ENCODE measurements around the gene ZFAND5.

DNA sequence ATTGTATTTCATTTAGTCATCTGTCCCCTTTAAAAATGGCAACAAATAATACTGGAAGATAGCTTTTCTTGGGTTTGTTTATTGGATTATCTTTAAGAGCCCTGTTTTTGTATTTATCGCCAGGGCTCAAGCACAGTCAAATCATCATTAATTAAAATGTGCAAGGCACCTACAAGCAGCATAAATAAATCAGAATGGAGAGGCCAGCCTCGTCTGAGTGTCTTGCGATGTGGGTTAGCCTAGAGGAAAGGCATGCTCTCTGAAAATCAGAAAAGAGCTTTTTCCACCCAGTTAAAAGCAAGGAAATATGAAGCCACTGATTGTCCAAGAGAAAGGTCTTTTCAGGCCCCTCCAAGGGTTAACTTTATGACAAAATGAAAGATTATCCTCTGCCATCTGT, 31.8 kb downstream of the ZFAND5 start:
- TF ChIP-seq TAF1 (conservative IDR thresholded peaks at IDR 0.05) (no peak), JUND (IDR thresholded peaks at IDR 0.05) (no peak)
- TF ChIP-seq, protein P1, sequence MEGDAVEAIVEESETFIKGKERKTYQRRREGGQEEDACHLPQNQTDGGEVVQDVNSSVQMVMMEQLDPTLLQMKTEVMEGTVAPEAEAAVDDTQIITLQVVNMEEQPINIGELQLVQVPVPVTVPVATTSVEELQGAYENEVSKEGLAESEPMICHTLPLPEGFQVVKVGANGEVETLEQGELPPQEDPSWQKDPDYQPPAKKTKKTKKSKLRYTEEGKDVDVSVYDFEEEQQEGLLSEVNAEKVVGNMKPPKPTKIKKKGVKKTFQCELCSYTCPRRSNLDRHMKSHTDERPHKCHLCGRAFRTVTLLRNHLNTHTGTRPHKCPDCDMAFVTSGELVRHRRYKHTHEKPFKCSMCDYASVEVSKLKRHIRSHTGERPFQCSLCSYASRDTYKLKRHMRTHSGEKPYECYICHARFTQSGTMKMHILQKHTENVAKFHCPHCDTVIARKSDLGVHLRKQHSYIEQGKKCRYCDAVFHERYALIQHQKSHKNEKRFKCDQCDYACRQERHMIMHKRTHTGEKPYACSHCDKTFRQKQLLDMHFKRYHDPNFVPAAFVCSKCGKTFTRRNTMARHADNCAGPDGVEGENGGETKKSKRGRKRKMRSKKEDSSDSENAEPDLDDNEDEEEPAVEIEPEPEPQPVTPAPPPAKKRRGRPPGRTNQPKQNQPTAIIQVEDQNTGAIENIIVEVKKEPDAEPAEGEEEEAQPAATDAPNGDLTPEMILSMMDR (IDR thresholded peaks at IDR 0.05; ENCODE audit: low read depth, low read length, missing input control) = no peak

Measured in liver (tissue), 3 donors.